ENCODE data around the gene ZNF292.
"Not testable (repeated sequence)": the region's sequence is repeated elsewhere in the genome, so short reads cannot be mapped to it uniquely, and the experiment has no call there.

Gene ZNF292

GRCh38 chr6:87154993-87155841 is at the start of gene ZNF292:
ZNF292 (plus strand) TSS chr6:87155565; CDS start chr6:87155592, 27 bp downstream.
- peak; percentile 93 for DNase-seq (ENCODE audit: low read depth)

GRCh38 chr6:87105823-87106222 is 49.5 kb upstream of the ZNF292 start:
- DNase-seq (ENCODE audit: low read depth) = peak; percentile 38

- no peak for DNase-seq (ENCODE audit: low read depth)
Observed at GRCh38 chr6:87110636-87111035, 44.7 kb upstream of the ZNF292 start.

- DNase-seq (ENCODE audit: low read depth) = no peak
Observed at GRCh38 chr6:87115402-87116135, 39.8 kb upstream of the ZNF292 start.

GRCh38 chr6:87116922-87117321 is 38.4 kb upstream of the ZNF292 start:
- DNase-seq (ENCODE audit: low read depth) = no peak

GRCh38 chr6:87118054-87118453 is 37.3 kb upstream of the ZNF292 start:
- DNase-seq (ENCODE audit: low read depth) = no peak

GRCh38 chr6:87122477-87122876 is 32.9 kb upstream of the ZNF292 start:
- DNase-seq (ENCODE audit: low read depth) = no peak

GRCh38 chr6:87124074-87124473 is 31.3 kb upstream of the ZNF292 start:
- DNase-seq (ENCODE audit: low read depth) = no peak

- DNase-seq (ENCODE audit: low read depth) = no peak
Observed at GRCh38 chr6:87126501-87126900, 28.9 kb upstream of the ZNF292 start.

- no peak for DNase-seq (ENCODE audit: low read depth)
Observed at GRCh38 chr6:87127737-87128136, 27.6 kb upstream of the ZNF292 start.

GRCh38 chr6:87136963-87137362 is 18.4 kb upstream of the ZNF292 start:
- DNase-seq (ENCODE audit: low read depth) = no peak

GRCh38 chr6:87139236-87139635 is 16.1 kb upstream of the ZNF292 start:
- DNase-seq (ENCODE audit: low read depth) = peak; percentile 19

- DNase-seq (ENCODE audit: low read depth) = not testable (repeated sequence)
Observed at GRCh38 chr6:87139927-87140326, 15.4 kb upstream of the ZNF292 start.

GRCh38 chr6:87146363-87146762 is 9.0 kb upstream of the ZNF292 start:
- DNase-seq (ENCODE audit: low read depth) = no peak

GRCh38 chr6:87150406-87150805 is 5.0 kb upstream of the ZNF292 start:
- DNase-seq (ENCODE audit: low read depth) = no peak

GRCh38 chr6:87151471-87151780 is 3.9 kb upstream of the ZNF292 start:
- no peak for DNase-seq (ENCODE audit: low read depth)

GRCh38 chr6:87151781-87152525 is 3.4 kb upstream of the ZNF292 start:
- DNase-seq (ENCODE audit: low read depth) = no peak

GRCh38 chr6:87152526-87152955 is 2.8 kb upstream of the ZNF292 start:
- DNase-seq (ENCODE audit: low read depth) = no peak

GRCh38 chr6:87154641-87154992 is 748 bp upstream of the ZNF292 start:
- no peak for DNase-seq (ENCODE audit: low read depth)

GRCh38 chr6:87155842-87156815 is 764 bp downstream of the ZNF292 start:
- no peak for DNase-seq (ENCODE audit: low read depth)

GRCh38 chr6:87157596-87157995 is 2.2 kb downstream of the ZNF292 start:
- DNase-seq (ENCODE audit: low read depth) = not testable (repeated sequence)

GRCh38 chr6:87161299-87161698 is 5.9 kb downstream of the ZNF292 start:
- DNase-seq (ENCODE audit: low read depth) = no peak

Data from HS-5 (cell line).